GM21447 (cell line): ENCODE measurements around the gene IPMK.
"Not testable (repeated sequence)": the region's sequence is repeated elsewhere in the genome, so short reads cannot be mapped to it uniquely, and the experiment has no call there.

Experiments used
- ATAC-seq: cut with Tn5 transposase; IDR thresholded peaks from one replicate; pipeline ENCODE4 v1.9.1; 2021; ENCODE audit not compliant: unreplicated experiment

The IPMK gene

DNA sequence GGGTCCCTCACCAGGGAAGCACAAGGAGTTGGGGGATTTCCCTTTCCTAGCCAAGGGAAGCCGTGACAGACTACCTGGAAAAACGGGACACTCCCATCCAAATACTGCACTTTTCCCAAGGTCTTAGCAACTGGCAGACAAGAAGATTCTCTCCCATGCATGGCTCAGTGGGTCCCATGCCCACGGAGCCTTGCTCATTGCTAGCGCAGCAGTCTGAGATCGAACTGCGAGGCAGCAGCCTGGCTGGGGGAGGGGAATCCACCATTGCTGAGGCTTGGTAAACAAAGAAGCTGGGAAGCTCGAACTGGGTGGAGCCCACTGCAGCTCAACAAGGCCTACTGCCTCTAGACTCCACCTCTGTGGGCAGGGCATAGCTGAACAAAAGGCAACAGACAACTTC, 37.8 kb downstream of the IPMK start:
- ATAC-seq, result not testable (repeated sequence)

DNA sequence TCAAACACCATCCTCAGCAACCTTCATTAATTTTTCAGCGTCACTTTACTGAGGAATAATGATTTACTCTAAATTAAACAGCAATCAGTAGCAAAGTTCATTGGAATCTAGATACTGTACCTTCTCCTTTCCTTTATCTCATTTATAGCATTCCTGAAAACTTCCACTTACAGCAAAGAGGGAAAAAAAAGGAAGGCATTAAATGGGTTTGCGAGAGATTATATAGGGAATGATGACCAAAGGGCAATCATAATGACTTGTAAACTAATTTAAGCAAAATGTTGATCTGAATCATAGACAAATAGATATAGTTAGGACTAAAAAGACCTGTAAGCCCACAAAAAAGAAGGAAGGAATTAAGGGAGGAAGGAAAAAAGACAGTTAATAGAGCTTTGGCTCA, 42.0 kb downstream of the IPMK start:
- ATAC-seq, result no peak

DNA sequence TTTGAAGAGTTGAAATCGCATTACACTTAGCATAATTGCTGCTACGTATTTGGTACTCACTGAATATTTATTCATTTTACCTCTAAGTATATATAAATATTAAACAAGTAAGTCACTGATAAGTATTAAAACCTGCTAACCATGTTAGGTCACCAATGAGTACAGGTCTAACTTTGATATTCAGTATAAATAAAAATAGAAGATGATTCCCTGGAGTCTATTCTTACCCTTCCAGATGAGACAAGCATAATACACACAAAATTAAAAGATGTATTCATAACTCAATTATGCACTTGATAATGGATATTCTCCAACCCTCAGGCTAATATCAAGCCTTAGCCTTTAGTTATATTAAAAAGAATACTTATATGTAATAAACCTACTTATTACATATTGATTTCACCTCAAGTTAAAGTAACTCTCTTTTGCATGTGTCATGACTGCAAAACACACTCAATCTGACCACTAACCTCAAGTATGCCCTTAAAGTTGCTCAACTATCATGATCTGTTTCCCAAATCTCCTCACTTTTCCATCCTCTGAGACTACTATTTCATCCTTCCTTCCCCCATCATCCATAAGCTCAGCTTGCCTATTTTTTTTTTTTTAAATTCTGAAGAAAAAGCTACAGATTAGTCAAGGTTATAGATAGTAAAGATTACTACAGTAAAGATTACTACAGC, 46.8 kb downstream of the IPMK start:
- no peak for ATAC-seq

DNA sequence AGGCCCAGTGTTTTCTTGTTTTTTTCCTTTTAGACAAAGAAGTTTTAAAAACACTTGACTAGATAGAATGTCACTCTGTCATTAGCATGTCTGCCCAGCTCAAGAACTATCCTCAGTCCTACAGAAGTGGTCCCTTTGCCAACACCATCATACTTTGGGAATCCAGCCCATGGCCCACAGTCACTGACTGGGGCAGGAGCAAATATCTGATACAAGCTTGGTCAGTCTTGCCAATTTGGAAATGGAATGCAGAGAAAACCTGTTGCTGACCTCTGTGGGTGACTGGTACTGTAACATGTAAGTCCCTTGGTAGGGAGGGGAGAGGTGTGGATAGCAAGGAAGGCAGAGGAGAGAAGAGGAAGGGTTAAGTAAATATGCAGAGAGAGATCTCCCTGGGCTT, 47.8 kb downstream of the IPMK start:
- no peak for ATAC-seq

DNA sequence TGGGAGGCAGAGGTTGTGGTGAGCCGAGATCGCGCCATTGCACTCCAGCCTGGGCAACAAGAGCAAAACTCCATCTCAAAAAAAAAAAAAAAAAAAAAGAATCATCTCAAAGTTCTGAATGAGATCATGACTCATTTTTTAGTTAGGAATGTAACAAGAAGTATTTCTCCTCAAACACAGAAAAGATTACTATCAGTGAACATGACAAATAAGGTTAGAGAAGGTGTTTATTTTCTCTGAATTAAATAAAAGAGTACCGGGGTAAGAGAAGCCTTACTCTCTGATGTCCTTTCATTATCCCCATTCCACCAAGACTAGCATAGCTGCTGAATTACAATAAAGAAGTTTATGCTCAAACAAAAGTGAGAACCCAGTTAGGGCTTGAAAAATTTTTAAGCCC, 50.1 kb downstream of the IPMK start:
- no peak for ATAC-seq

DNA sequence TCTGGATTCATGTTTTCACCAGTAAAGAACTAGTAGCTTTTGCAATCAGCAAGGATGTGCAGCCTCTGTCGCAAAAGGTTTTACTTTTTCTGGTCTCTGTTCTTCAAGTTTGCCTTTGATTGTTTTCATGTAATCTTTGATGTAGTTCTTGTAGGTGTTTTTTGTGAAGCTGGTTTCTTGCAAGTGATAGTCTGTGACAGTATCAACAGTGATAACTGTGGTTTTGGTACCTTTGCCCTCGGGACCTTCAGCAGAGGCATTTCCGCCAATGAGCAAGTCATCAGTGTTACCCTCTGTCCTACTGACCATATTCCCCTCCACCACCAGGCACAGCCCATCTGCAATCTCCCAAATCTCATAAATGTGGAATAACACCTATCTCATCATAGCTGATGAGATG, 55.1 kb downstream of the IPMK start:
- no peak for ATAC-seq

DNA sequence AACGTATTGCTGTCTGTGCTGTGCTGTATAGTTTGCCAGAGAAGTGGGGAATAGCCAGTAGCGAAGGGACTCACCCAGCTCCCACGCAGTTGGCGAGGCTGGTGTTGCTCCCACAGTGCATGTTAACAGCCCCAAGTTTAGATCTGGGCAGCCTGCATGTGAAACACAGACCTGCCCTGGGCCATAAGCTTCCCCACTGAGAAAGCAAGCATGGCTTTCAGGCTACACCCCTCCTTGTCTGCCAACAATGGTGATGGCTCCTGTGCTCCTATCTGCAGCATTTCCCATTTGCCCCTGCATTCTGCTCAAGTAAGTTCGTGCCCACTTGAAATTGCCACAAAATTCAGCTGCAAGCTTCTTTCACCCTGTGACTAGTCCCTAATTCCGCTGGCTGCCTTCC, 57.5 kb downstream of the IPMK start:
- no peak for ATAC-seq

DNA sequence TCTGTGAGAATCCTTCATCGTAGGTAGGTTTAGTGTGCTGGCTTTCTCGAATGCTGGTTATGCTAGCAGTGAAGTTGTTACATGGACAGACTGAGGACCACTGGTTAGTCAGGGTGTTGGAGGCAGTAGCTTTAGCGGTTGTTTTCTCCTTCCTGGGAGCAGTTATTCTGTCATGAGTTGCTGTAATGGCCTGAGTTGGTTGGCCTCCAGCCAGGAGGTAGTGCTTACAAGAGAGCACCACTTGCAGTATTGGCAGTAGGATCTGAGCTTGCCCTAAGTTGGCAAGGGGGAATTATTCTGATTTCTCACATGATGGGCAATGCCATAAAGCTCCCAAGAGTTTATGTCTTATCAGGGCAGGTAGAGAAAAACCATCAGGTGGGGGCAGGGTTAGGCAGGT, 58.0 kb downstream of the IPMK start:
- ATAC-seq, result no peak

DNA sequence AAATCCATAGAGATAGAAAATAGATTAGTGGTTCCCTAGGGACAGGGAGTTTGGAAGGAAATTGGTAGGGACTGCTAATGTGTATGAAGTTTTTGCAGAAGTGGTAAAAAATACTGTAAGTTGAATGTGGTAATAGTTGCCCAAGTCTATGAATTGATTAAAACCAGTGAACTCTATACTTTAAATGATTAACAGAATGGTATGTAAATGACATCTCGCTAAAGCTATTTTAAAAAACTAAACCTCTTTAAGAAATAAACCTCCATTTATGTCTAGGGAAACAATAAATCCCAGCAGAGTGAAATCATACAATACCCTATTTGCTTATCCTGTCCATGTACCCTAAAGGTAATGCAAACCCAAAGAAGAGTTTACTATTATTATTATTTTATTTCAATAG, 61.4 kb downstream of the IPMK start:
- no peak for ATAC-seq

DNA sequence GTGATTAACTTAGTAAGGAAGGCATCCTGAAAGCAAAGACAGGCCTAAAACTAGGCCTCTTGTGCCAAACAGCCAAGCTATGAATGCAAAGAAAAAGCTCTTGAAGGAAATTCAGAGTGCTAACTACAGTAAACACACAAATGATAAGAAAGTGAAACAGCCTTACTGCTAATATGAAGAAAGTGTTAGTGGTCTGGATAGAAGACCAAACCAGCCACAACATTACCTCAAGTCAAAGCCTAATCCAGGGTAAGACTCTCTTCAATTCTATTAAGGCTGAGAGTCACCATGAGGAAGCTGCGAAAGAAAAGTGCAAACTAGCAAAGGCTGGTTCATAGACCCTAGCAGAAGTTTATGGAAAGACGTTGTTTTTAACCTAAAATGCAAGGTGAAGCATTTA, 66.0 kb downstream of the IPMK start:
- ATAC-seq, result no peak

DNA sequence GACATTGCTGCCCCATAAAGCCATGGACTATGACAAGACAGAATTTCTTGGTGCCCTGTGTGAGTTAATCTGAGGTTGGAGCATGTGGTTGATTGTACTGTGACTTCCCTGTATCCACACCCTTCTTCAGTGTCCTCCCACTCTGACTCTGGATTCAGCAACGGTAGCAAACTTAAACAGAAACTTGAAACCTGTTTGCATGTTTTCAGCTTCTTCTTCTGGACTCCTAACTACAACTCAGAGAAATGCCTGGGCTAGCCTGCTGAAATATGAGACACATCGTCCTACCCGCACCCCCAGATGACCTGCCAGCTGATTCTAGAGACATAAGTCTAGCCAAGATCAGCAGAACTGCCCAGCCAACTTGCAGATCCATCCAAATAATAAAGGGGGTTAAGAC, 78.4 kb downstream of the IPMK start:
- ATAC-seq, result no peak

DNA sequence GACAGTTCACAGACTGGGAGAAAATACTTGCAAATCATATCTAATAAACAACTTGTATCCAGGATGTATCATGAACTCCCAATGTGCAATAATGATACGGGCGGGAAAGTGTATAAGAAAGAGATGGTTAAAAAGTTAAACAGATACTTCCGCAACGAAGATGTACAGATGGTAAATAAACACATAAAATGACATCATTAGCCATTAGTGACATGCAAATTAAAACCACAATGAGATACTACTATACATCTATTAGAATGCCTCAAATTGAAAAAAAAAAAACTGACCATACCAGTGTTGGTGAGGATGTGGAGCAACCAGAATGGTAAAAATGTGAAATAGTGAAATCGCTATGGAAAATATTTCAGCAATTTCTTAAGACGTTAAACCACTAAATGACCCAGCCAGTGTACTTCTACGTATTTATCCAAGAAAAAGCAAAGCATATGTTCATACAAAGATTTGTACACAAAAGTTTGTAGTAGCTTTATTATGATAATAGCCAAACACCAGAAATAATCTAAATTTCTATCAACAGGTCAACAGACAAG, 83.5 kb downstream of the IPMK start:
- no peak for ATAC-seq

DNA sequence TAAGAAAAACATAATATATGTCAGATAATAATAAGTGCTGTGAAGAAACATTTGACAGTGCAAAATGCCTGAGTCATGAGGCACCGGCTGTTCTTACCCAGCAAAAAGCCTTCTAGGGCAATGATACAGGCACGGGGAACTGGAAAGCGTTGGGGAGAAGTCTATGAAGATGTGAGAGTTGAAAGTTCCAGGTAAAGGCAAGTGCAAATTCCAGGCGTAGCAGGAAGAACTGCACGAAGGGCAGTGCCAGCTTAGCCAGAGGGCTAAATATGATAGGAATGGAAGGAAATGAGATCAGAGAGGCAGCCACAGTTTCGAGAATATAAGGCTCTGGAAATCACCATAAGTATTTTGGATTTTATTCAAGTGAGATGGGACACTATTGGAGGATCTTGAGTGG, 87.0 kb downstream of the IPMK start:
- no peak for ATAC-seq

DNA sequence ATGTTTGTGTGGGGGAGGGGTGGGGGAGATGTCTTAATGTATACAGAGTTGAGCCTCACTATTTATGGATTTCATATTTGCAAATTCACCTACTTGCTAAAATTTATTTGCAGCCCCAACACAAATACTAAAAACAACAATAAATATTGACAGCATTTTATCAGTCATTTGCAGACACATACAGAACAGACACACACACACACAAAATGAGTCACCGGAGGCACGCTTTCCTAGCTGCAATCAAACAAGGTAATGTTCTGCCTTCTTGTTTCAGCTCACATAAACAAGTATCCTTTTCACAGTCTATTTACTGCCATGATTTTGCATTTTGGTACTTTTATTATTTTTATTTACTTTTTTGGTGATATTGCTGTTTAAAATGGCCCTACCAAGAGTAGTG, 88.5 kb downstream of the IPMK start:
- no peak for ATAC-seq

DNA sequence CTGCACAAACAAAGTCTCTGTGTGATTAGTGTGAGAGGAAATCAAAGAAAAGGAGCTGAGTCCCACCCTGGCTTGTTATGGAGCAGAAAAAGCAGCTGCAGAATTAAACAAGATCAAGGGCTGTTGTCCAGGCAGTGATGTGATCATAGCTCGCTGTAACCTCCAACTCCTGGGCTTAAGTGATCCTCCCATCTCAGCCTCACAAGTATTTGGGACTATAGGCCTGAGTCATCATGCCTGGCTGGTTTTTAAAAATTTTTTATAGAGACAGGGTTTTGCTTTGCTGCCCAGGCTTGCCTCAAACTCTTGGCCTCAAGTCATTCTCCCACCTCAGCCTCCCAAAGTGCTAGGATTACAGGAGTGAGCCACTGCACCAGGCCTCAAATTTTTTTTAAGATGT, 88.9 kb downstream of the IPMK start:
- no peak for ATAC-seq

DNA sequence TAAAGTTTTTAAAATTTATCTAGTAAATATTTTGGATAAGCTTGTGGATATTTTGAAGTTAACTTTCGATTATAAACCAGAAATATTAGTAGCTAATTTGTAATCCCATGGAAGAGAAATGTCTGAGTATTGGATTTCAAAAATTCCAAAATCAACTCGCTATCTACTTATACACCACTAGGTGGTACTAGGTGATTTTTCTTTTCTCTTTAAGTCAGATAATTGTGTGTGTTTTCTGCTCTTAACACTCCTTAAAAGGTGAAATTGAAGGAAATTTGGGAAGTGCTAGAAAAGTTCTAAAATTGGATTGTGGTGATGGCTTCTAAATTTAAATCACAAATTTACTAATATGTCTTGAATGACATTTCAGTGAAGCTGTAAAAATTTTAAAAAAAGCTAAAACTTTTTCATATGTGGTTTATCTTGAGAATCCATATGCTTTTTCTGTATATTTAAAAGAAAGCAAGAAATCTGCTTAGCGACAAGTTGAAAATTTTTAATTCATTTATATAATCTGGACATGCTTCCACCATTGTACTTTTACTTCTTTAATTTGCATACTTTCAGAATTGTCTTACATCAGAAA, 90.2 kb downstream of the IPMK start:
- no peak for ATAC-seq

DNA sequence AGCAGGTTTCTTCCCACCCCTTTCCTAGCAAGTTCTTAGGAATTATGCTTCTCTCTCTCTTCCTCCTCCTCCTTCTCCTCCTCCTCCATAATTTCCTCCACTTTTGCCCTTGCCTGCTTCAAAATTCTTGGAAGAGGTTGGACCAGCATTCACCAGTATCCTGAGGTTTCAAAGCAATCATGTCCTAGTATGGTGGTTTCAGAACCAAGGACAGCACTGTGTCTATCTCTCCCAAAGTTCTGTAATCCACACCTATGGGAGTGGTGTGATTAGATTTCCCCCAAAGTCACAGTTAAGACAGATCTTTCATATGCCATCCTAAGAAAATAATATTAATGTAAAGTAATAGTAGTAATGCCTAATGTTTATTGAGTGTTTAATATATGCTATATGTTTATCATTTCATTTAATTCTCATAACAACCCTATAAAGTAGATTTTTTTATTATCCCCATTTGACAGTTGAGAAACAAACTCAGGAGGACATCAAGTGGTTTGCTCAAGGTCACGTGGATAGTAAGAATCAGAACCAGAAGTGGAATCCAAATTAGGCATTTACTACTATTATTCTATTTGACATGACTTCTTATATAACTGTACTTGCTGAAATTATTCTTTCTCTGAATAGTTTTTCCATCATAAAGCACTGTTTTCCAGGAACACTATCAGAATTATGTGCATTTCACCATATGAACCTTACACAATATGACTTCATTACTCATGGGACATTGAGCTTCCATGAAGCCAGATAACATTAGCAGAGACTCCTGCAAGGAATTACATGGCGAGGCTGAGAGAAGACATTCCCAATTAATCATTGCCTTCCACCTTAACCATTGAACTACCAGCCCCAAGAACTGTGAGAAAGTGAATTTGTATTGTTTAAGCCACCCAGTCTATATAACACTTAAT, 91.4 kb downstream of the IPMK start:
- ATAC-seq, result no peak

DNA sequence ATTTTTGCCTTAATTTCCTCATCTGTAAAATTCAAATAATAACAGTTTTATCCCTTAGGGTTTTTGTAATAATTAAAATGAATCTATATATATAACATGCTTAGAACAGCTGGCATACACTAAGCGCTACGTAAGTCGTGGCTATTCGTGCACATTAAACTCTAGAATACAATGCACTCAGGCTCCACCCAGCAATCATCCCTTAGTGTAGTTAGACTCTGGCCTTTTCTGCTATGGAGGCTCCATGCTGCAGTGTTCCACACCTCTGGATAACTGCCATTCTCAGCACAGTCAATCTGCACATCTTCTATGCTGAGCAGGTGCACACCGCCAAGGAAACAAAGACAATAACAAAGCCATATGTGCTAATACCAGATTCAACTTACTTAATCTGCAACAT, 92.9 kb downstream of the IPMK start:
- ATAC-seq, result no peak

DNA sequence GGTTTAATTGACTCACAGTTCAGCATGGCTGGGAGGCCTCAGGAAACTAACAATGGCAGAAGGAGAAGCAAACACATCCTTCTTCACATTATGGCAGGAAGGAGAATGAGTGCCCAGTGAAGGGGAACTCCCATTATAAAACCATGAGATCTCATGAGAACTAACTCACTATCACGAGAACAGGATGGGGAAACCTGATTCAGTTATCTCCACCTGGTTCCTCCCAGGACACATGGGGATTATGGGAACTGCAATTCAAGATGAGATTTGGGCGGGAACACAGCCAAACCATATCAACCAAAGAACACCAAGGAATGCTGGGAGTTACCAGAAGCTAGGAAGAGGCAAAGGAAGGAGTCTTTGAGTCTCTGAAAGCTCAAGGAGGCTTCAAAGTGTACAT, 94.3 kb downstream of the IPMK start:
- no peak for ATAC-seq

DNA sequence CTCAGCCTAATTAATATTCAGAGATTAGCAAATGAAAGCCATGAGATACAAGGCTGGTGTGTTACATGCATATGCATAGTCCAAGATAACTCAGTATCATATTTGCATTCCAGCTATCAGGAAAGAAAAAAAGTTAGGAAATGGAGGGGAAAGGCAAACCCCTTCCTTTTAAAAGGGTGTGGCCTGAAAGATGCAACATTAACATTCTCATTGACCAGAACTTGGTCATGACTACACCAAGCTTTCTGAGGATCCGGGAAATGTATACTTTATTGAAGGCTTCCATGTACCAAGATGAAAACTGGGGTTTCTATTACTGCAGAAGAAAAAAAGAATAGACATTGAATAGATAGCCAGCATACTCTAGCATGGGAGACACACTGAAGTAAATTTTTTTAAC, 96.5 kb downstream of the IPMK start:
- ATAC-seq, result no peak

DNA sequence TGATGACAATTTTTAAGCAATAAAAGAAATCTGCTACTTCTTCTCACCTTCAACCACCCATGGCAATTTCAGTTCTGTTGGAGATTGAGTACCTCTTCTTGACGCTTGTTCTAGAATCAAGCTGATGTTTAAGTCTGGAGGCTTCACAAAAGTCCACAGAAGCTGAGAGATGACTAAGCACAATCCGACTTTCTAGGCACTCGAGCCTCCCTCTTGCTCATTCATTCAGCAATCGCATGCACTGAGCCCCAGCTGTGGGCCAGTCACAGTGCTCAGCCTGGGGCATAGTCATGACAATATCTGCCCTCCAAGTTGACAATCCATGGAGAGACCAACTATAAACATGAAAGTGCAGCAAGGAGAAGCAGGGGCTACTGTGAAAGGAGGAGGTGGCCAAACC, 103.2 kb downstream of the IPMK start:
- ATAC-seq, result no peak

DNA sequence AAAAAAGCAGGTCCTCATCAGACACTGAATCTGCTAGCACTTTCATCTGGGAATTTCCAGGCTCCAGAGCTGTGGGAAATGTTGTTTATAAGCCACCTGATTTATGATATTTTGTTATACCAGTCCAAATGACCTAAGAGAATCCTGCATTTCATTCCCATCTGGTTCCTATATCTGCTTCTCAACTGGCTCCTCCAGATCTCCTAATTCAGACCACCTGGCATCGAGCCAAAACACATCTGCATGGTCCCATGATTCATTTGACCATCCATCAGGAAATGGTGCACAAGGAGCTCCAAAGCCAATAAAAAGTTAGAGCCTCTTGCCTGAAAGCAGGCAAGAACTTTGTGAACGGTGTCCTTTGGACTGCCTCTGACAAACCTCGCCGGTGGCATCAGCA, 108.9 kb downstream of the IPMK start:
- ATAC-seq, result no peak
